Memory B cell (primary cell): ENCODE data around the gene FCN2.
"Not testable (repeated sequence)": the region's sequence is repeated elsewhere in the genome, so short reads cannot be mapped to it uniquely, and the experiment has no call there.

Source experiments
- ATAC-seq: fragments of 150-1000 bp; cut with Tn5 transposase; 2 replicates; pipeline ENCODE4 v1.10.0; 2021; ENCODE audit warnings: low read depth, mild to moderate bottlenecking, moderate library complexity
- DNase-seq, 2 donors: peaks; one replicate each; pipeline ENCODE4 v3.0.0; 2022; ENCODE audit warnings: low spot score in 2 of 2
- H3K27ac Mint-ChIP-seq: one replicate; pipeline ENCODE4 v1.8.0; 2022; ENCODE audit warnings: mild to moderate bottlenecking, moderate library complexity, mixed read lengths
- H3K27me3 Mint-ChIP-seq: one replicate; pipeline ENCODE4 v1.8.0; 2022; ENCODE audit warnings: mixed read lengths
- H3K36me3 Mint-ChIP-seq: one replicate; pipeline ENCODE4 v1.8.0; 2022; ENCODE audit warnings: mild to moderate bottlenecking, mixed read lengths
- H3K4me1 Mint-ChIP-seq: one replicate; pipeline ENCODE4 v1.8.0; 2022; ENCODE audit warnings: mixed read lengths
- H3K4me3 Mint-ChIP-seq: one replicate; pipeline ENCODE4 v1.8.0; 2022; ENCODE audit warnings: mild to moderate bottlenecking, moderate library complexity, mixed read lengths
- H3K9me3 Mint-ChIP-seq: one replicate; pipeline ENCODE4 v1.8.0; 2022; ENCODE audit warnings: mixed read lengths

FCN2 gene

DNA sequence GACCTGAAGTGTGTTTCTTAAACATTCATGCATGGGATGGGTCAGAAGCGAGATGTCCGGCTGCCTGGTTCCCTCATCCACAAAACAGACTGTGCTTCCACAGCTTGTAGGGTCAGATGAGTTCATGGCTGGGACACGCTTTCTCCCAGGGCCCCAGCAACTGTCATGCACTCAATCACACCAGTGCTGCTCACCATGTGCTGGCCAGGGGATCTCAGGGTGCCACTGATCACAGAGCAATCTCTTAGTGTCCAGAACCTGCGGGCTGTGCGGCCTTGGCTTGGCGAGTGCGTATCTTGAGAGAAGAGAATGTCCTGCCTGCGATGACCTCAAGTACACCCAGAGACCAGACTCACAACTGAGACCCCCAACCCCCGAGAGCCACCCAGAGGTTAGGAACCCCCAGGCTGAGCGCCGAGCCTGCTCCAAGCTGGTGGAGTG, 26.0 kb upstream of the FCN2 start:
- Mint-ChIP-seq H3K27me3 (peaks cover 13% of the 10 kb centered on the region), H3K36me3 (peaks cover 2% of the 10 kb centered on the region), H3K9me3 (peaks cover 6% of the 10 kb centered on the region), H3K4me1 (no peaks in the 10 kb centered on the region), H3K4me3 (no peak overlapping the region), H3K27ac (no peak overlapping the region)
- no peak for DNase-seq
- no peak for ATAC-seq

GRCh38 chr9:134855231-134855899, 25.2 kb upstream of the FCN2 start:
- Mint-ChIP-seq H3K9me3 (peaks cover 6% of the 10 kb centered on the region), H3K36me3 (peaks cover 2% of the 10 kb centered on the region), H3K4me1 (no peaks in the 10 kb centered on the region), H3K4me3 (no peak overlapping the region), H3K27ac (no peak overlapping the region), H3K27me3 (peaks cover 13% of the 10 kb centered on the region)
- DNase-seq (no peak), ATAC-seq (no peak)

DNA sequence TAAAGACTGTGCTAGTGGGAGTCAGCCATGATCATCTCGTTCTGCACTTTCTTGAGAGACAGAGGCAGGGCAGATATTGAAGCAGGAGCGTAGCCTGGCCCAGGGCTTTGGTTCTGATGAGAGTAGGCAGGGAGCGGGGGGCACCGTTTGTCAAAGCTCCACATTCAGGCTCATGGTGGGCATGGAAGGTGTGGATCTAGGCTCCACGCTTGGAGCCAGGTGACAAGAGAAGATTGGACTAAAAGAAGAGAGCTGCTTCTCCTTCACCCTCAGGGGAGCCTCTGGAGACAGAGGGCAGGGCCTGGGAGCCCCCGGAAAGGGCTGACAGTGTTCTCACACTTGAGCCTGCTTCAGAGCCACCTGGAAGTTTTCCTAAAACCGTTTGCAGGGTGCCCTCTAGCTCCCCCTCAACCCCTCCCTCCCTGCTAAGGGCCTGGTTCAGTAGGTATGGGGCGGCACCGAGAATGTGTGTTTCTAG, 24.7 kb upstream of the FCN2 start:
- ATAC-seq (no peak), DNase-seq (no peak)
- Mint-ChIP-seq H3K4me1 (no peaks in the 10 kb centered on the region), H3K36me3 (peaks cover 2% of the 10 kb centered on the region), H3K4me3 (no peak overlapping the region), H3K27me3 (peaks cover 13% of the 10 kb centered on the region), H3K27ac (no peak overlapping the region), H3K9me3 (peaks cover 7% of the 10 kb centered on the region)

DNA sequence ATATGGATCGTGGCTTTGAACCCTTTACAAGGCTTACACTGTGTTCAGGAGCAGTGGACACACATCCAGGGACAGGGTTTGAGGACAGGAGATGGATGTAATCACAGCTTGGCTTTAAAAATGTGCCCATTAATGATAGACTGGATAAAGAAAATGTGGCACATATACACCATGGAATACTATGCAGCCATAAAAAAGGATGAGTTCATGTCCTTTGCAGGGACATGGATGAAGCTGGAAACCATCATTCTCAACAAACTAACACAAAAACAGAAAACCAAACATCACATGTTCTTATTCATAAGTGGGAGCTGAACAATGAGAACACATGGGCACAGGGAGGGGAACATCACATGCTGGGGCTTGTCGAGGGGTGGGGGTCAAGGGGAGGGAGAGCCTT, 23.2 kb upstream of the FCN2 start:
- peaks cover 15% of the 10 kb centered on the region for H3K27me3 Mint-ChIP-seq
- ATAC-seq, H3K4me3 Mint-ChIP-seq, DNase-seq, H3K4me1 Mint-ChIP-seq, H3K27ac Mint-ChIP-seq, H3K9me3 Mint-ChIP-seq, H3K36me3 Mint-ChIP-seq: not testable (repeated sequence)

DNA sequence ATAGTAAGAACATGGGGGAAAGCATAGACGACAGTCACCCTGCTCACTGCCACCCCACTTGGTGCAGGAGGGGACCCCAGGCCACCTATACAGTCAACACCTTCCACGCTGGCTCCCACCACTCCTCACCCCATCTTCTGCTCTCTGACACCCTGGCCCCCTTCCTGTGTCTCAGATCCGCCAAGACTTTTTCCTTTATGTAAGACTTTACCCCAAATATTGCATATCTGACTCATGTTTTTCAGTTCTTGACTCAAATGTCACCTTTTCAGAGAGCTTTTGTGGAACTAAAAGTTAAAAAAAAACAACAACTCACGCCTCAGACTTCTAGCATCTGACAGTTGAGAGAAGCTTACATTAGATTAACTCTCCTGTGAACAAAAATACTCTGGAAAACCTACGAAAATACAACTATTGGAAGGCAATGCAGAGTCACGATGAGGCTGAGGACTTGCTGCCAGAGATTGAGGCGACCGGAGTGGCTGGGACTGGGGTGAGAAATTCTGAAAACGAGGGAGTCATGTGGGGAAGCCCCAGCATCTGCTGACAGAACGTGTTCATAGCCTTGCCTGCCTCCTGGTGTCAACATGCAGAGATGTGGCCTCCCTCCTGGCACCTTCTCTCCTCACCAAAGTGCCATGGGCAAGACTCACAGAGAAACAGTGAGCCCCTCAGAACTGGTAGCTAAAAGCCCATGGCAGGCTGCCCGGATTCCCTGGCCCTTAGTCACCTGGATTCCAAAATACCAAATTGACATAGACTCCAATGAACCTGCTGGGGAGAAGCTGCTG, 22.4 kb upstream of the FCN2 start:
- no peak for ATAC-seq
- Mint-ChIP-seq H3K9me3 (peaks cover 7% of the 10 kb centered on the region), H3K4me1 (no peaks in the 10 kb centered on the region), H3K27ac (no peak overlapping the region), H3K27me3 (peaks cover 15% of the 10 kb centered on the region), H3K4me3 (no peak overlapping the region), H3K36me3 (peaks cover 2% of the 10 kb centered on the region)
- no peak for DNase-seq

DNA sequence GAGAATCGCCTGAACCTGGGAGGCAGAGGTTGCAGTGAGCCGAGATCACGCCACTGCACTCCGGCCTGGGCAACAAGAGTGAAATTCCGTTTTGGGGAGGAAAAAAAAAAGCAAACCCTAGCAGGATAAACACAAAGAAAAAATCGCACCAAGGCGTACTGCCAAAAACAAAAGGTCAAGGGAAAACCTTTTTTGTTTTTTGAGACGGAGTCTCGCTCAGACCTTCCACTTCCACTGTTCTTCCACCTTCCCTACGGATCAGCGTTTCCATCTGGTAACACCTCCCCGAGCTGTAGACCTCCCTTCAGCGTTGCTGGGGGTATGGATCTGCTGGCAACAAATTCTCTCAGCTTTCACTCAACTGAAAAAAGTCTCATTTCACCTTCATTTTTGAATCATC, 20.1 kb upstream of the FCN2 start:
- Mint-ChIP-seq H3K9me3 (peaks cover 7% of the 10 kb centered on the region), H3K36me3 (peaks cover 2% of the 10 kb centered on the region)
- ATAC-seq, result no peak

DNA sequence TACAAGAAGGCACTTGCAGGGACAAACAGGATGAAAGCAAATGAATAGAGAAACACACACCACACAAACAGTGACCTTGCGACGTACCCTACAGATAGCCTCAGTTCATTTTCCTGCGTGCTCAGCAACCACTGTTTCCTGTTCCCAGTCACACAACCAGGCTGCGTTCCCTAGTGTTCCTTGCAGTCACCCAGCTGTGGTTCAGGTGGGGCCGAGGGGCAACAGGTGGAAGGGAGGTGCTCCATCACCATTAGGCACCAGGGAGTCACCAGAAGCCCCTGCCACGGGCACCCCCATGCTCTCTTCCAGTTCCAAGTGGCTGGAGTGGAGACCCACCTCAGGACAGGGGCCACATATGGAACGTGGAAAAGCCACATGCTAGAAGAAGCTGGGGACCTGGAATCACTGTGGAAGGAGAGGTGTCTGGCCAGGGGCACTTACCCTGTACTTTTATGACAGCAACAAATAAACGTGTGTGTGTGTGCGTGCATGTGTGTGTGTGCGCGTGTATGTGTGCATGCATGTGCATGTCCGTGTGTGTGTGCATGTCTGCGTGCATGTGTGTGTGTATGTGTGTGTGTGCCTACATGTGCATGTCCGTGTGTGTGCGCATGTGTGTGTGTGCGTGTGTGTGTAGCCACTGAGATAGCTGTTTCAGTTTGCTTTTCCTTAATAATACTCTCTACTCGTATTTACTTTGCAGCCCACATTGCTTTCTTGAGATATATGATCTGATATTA, 18.8 kb upstream of the FCN2 start:
- no peaks in the 10 kb centered on the region for H3K4me1 Mint-ChIP-seq
- ATAC-seq (no peak), DNase-seq (no peak)
- no peak overlapping the region for H3K27ac Mint-ChIP-seq
- H3K27me3 Mint-ChIP-seq, result peaks cover 13% of the 10 kb centered on the region
- H3K4me3 Mint-ChIP-seq, result no peak overlapping the region
- H3K36me3 Mint-ChIP-seq, result peaks cover 2% of the 10 kb centered on the region
- peaks cover 7% of the 10 kb centered on the region for H3K9me3 Mint-ChIP-seq

More for the DNA sequence above, 20.1 kb upstream of the FCN2 start:
- Mint-ChIP-seq H3K27me3 (peaks cover 16% of the 10 kb centered on the region), H3K4me1 (no peaks in the 10 kb centered on the region), H3K4me3 (no peak overlapping the region), H3K27ac (no peak overlapping the region)
- DNase-seq, result no peak

- Mint-ChIP-seq H3K27ac (no peak overlapping the region), H3K27me3 (peaks cover 5% of the 10 kb centered on the region), H3K36me3 (no peaks in the 10 kb centered on the region), H3K4me1 (no peaks in the 10 kb centered on the region), H3K9me3 (peaks cover 3% of the 10 kb centered on the region), H3K4me3 (no peak overlapping the region)
- ATAC-seq (no peak), DNase-seq (no peak)
These were observed 17.2 kb upstream of the FCN2 start for GRCh38 chr9:134863306-134863902.

DNA sequence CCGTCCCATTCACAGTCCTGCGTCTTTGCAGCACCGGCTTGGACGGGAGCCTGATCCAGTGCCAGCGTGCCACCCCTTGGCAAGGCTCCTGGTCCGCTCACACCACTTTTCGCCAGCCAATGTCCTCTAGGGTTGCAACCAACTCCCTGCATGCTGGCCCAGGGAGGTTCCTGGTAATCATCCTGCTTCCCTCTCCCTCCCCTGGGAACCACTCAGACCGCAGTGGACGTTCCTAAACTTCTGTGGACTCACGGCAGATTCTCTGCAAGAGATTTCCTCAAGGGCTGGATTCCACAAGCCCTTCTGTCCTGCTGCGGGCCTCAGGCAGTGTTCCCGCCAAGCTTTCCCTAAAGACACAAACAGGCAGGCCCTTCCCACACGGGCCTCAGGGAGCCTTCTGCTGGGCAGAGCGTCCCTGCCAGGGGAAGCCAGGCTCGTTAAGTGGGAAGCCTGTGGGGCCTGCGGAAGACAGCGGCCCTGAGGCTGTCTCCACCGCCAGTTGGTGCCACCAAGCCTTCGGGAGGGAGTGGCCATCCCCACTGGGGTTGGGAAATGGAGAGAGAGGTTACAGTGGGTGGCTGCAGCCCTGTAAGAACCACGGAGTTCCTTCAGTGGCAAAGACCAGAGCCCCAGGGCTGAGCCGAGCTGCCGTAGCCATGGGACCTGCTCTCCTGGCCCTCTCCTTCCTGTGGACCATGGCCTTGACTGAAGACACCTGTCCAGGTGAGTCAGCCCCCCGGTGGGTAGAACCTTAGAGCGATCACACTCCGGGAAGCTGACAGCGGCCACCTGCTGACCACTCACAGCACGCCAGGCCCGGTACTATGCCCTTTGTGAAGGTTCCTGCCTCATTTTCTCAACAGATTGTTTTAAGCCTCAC, 16.4 kb upstream of the FCN2 start:
- H3K27ac Mint-ChIP-seq, result no peak overlapping the region

DNA sequence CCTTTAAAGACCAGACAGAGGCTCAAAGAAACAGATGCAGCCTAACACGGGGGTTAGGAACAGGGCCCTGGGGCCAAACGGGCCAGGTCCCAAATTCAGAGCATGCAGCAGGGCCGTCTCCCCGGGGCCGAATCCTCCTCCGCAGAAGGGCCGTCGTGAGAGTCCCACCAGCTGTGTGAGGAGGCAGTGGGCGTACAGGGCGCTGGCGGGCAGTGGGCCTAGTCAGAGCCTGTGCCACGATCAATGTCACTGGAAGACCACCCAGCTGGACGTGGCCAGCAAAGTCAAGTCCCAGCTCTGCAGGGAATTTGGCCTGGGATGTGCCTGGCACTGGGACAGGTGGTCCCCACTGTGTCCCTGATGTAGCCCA, 15.8 kb upstream of the FCN2 start:
- no peak overlapping the region for H3K27ac Mint-ChIP-seq

More for the DNA sequence above, 16.4 kb upstream of the FCN2 start:
- H3K27me3 Mint-ChIP-seq, result peaks cover 6% of the 10 kb centered on the region
- DNase-seq (no peak), ATAC-seq (no peak)
- peaks cover 3% of the 10 kb centered on the region for H3K4me1 Mint-ChIP-seq
- H3K36me3 Mint-ChIP-seq, result no peaks in the 10 kb centered on the region
- no peak overlapping the region for H3K4me3 Mint-ChIP-seq
- peaks cover 1% of the 10 kb centered on the region for H3K9me3 Mint-ChIP-seq

DNA sequence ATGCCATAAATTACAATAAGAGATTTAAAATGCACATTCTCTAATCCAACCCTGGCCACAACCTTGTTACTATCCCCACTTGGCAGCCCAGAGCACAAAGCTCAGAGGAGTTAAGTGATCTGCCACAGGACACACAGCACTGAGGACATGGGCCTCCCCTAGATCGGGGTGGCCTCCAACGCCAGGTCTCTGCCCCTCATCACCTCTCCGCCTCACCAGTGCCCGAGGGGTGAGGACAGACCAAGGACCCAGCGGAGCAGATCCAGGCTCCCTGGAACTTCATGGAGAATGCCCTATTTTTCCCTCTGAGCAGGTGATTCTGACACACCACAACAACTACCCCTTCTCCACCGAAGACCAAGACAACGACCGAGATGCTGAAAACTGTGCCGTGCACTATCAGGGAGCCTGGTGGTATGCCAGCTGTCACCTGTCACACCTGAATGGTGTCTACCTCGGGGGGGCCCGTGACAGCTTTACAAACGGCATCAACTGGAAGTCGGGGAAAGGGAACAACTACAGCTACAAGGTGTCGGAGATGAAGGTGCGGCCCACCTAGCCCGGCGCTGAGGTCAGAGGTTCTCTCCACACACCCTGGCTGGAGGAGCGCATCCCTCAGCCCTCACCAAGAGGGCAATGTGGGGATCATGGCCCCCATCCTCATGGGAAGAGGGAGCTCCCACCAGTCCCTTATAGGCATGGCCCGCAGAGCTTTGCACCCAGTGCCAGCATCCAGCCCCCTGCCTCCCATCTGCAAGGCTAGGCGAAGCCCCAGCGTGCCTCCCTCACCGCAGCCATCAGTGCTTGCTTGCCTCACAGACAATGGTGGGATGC, 12.5 kb upstream of the FCN2 start:
- peaks cover 8% of the 10 kb centered on the region for H3K4me1 Mint-ChIP-seq
- peaks cover 7% of the 10 kb centered on the region for H3K27me3 Mint-ChIP-seq
- peaks cover 2% of the 10 kb centered on the region for H3K9me3 Mint-ChIP-seq

More for the DNA sequence above, 15.8 kb upstream of the FCN2 start:
- H3K27me3 Mint-ChIP-seq, result peaks cover 6% of the 10 kb centered on the region
- H3K4me1 Mint-ChIP-seq, result peaks cover 5% of the 10 kb centered on the region
- ATAC-seq, result no peak
- H3K4me3 Mint-ChIP-seq, result no peak overlapping the region
- no peak for DNase-seq
- peaks cover 1% of the 10 kb centered on the region for H3K9me3 Mint-ChIP-seq
- no peaks in the 10 kb centered on the region for H3K36me3 Mint-ChIP-seq

GRCh38 chr9:134868751-134869553, 11.7 kb upstream of the FCN2 start:
- Mint-ChIP-seq H3K9me3 (peaks cover 2% of the 10 kb centered on the region), H3K27me3 (peaks cover 7% of the 10 kb centered on the region), H3K4me3 (no peak overlapping the region), H3K27ac (no peak overlapping the region), H3K36me3 (no peaks in the 10 kb centered on the region), H3K4me1 (peaks cover 8% of the 10 kb centered on the region)
- DNase-seq, result no peak
- no peak for ATAC-seq

More for the DNA sequence above, 12.5 kb upstream of the FCN2 start:
- Mint-ChIP-seq H3K27ac (no peak overlapping the region), H3K36me3 (no peaks in the 10 kb centered on the region), H3K4me3 (no peak overlapping the region)
- ATAC-seq (no peak), DNase-seq (no peak)
